Inflammatory macrophage (primary cell): ENCODE measurements around the gene TRABD2A.
A peak's percentile ranks its signal among the peaks of the same experiment; 100 is the strongest.

Experiments
- DNase-seq, 2 donors: peaks; one replicate each; pipeline ENCODE4 v3.0.0-alpha.2; 2020 to 2022

TRABD2A gene

DNA sequence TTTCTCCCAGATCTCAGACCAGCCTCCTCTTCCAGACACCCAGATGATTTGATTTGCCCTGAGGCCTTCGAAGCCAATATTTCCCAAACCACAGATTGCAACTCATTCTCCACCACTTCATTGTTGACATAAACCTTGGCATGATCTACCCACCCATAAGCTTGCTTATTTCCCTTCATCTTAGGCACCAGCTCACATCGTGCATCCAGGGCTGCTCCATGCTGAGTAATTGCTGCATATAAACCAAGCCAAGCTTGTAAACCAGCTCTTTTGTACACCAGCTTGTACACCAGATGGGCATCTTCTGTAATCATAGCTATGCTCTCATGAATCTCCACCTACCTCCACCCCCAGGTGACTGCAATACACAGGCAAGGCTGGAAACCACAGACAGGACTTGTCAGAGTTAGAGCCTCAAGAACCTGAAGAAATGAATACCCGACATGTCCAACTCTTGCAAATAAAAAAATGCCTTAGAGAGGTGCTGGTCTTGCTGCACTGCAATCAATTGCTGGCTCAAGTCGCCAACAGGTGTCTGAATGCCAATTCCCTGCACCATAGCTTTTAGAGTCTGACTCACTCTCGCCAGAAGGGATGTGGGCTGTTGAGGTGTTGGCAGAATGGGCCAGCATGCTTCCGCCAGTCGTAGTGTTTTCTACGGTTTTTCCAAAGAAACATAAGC, 31.5 kb downstream of the TRABD2A start:
- DNase-seq, result no peak

DNA sequence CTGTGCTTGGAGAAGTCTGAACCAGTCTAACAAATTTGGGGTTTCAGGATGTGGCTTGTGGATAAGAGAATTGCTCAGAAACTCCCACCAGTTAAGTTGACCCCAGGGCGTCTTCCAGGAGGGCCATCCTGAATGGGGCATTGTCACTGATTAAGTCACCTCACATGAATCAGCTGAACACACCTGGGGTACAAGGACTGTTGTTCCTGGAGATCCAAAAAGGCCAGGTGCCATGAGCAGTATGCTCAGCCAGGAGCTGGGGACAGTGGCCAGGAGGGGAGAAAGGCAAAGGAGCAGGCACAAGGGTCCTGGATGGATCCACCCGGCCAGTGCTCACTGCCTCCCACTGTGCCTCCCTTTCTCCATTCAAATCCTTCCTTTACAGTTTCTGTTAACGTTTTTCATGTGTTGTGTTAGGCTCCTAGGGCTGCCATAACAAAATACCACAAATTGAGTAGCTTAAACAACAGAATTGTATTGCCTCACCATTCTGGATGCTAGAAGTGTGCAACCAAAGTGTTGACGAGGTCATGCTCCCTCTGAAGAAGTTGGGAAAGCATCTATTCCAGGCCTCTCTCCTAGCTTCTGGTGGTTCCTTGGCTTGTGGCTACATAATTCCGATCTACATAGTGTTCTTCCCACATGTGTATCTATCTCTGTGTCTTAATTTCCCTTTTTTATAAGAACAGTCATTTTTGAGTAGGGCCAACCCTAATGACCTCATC, 33.4 kb downstream of the TRABD2A start:
- DNase-seq, result peak; percentile 29 to 33

DNA sequence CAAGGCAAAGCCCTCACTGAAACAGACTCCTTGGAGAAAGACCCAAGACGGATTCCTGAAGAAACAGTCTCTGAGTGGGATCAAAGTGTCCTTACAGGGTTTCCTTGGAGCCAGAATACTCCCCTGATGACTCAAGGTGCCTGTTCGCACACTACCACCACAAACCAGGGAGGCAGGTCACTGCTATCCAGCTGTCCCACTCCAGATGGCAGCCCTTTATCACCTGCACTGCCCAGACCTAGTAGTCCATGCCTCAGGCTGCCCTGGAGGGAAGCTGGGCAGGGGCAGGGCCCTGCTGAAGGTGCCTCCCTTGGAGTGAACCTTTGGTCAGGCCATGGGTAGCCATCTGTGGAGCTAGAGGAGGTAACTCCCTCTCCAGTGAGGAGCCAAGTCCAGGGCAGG, 34.1 kb downstream of the TRABD2A start:
- DNase-seq, result no peak

DNA sequence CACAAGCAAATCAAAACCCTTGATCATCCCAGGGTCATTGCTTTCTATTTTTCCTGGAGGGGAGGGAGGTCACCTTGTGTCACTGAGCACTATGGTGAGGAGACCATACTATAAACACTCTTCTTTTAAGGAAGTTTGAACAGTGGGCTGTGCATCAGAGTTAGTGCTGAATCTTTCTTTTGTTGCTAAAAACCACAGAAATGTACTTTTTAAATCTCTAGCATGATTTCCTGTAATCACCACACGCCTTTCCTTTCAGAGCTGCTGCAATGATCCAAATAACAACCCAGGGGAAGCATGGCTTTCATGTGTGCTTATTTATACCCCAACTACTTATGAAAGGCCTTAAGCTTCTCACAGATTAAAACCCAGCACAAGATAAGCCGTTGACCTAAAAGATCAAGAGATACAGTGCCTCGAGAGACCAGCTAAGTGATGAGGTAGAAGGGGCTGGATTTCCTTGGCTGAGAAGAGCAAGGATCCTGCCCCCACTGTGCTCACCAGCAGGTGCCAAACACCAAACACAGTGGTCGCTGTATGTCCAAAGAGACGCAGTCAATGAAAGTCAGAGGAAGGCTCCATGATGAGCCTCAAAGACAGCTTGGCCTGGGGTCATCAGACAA, 34.7 kb downstream of the TRABD2A start:
- DNase-seq, result peak; percentile 18 to 48

DNA sequence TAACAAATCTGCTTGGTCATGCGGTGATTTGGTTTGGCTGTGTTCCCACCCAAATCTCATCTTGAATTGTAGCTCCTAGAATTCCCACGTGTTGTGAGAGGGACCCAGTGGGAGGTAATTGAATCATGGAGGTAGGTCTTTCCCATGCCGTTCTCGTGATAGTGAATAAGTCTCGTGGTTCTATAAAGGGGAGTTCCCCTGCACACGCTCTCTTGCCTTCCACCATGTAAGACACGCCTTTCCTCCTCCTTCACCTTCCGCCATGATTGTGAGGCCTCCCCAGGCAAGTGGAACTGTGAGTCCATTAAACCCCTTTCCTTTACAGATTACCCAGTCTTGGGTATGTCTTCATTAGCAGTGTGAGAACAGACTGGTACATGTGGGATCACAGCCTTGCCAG, 36.7 kb downstream of the TRABD2A start:
- DNase-seq, result no peak

DNA sequence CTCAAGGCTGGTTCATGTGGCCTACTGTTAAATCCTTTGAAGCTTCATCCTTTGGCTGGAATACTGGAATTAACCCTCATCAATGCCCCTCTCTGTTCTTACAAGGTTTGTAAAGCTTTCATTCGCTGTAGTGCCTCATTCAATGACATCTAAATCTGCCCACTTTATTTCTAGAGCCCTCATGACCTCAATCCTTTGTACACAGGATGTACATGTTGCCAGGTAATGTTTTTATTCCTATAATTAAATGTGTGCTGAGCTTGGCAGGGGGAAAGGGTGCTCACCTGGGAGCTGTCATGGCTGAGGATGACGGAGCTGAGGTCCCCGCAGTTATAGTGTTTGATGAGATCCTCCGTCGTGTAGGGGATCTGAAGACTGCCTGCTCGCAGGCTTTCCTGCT, 39.3 kb downstream of the TRABD2A start:
- no peak for DNase-seq

DNA sequence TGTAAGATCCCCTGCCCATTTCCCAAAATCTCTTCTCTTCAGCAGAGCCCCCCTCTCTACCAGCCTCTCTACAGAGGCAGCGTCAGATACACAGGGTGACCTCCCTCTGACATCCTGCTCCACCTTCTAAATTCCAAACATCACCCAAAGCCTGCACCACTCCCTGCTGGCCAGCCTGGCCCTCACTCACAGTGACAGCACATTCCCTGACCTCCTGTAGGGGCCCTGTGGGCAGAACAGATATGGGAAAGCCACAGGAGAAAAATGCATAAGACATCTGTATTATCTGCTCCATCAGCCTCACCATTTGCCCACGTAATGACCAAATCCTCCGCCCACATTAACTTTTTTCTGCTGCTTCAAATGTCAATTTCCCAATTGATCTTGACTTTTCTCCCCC, 40.6 kb downstream of the TRABD2A start:
- DNase-seq, result no peak

DNA sequence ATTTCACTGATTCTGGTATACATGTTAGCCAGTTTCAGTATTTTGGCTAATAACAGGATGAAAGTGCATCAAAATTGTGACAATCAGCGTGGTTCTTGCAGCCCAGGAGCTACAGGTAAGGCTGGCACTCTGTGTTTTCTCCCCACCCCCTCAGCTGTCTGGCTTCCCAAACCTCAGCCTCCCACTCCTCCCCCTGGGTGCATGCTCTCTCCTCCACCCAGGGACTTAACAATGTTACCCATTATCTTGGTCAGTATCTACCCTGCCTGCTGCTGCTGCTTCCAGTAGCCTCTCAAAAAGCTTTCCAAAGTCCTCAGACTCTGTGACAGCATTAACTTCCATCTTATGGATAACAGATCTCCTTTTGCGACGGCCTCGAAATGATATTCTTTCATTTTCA, 41.0 kb downstream of the TRABD2A start:
- no peak for DNase-seq

DNA sequence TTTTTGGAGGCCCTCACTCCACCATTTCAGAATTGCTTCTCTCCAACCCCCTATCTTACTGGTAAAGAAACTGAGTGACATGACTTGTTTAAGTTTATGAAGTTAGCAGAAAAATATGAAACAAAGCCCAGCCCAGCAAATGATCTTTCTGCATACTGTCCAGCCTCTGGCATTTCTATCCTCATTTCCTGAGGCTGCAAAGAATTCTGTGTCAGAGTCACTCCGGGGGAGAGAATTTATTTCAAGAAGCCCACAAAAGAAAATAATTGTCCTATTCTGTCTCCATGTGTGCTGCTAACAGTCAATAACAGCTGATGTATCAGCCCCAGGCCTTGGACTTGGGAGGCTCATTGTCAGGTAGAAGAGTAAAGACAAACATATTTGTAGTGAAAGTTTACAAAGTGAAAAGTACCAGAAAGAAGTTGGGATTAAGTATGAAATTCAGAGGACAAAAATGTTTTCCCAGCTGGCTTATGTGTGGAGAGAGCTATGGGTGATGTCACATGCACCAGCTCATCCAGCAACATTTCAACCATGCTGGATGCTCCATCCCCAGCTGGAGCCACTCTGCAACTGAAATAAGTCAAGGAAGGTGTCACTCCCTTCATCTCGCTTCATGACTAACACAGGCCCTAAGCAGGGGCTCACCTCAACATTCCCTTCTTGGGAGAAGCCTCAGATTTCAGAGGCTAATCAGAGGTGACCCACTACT, 42.3 kb downstream of the TRABD2A start:
- DNase-seq, result no peak

DNA sequence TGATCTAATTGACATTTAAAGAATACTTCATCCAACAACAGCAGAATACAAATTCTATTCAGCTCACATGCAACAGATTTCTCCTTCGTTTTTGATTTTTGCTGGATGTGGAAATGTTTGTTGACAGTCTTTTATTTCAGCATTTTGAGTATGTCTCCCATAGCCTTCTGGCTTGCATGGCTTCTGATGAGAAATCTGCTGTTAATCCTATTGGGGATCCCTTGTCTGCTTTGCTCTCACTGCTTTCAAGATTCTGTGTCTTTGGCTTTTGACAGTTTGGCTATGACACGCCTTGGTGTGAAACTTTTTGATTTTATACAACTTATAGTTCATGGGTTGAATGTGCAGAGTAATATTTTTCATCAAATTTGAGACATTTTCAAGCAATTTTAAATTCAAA, 44.7 kb downstream of the TRABD2A start:
- DNase-seq, result no peak

DNA sequence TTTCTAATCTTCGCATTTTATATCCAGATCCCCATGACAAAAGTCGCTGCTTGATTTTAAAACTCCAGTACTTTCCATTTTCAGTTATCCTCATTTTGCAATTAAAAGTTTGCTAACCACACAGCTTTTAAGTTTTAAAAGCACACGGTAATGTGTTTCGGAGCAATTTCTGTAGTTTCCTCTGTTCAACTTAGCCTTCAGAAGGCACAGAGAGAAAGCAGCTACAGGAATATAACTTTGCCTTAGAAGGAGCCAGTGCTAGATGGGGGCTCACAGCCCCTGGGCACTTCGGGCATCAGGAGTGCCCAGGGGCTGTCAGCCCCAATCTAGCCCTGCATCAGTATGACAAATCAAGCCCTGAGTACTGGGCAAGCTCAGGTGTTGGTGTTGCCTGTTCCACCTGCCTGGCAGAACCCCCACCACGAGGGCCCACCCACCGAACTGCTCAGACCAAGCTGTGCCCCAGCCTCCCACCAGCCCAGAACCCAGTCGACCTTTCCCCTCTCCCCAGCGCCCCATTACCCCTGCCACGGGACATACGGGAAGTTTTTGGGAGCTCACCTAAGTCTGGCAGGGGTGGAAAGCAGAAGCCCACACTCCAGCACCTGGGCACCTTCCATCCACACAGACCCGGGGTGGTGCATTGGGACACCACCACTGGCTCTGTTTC, 47.3 kb downstream of the TRABD2A start:
- DNase-seq, result no peak

DNA sequence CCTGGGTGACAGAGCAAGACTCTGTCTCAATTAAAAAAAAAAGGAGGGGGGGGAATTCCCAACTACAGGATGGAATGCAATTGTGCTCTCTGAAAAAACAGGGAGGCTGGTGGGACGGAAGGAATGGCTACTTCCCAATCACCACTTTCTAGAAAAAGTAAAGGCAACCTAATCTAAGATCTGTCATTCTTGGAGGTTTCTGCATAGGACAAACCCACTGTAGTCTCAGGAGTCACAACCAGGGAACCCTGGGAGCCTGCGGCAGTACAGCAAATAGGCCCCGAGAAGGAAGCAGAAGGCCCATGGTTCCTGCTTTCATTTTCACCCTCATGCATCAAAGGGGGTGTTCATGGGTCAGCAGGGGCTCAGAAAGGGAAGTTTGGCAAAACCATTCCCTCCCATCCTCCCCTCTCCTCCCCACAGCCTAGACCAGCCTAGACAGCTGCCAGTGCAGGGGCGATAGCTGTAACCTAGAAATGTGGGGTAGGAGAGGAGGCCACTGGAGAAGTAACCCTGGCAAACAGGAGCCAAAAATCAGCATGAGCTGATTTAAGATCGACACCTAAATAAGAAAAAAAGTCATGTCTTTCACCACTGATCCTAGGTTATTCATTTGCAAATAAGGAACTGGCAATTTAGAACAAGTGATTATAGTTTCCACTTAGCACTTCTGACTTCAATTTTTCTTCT, 48.0 kb downstream of the TRABD2A start:
- peak; percentile 84 to 86 for DNase-seq

DNA sequence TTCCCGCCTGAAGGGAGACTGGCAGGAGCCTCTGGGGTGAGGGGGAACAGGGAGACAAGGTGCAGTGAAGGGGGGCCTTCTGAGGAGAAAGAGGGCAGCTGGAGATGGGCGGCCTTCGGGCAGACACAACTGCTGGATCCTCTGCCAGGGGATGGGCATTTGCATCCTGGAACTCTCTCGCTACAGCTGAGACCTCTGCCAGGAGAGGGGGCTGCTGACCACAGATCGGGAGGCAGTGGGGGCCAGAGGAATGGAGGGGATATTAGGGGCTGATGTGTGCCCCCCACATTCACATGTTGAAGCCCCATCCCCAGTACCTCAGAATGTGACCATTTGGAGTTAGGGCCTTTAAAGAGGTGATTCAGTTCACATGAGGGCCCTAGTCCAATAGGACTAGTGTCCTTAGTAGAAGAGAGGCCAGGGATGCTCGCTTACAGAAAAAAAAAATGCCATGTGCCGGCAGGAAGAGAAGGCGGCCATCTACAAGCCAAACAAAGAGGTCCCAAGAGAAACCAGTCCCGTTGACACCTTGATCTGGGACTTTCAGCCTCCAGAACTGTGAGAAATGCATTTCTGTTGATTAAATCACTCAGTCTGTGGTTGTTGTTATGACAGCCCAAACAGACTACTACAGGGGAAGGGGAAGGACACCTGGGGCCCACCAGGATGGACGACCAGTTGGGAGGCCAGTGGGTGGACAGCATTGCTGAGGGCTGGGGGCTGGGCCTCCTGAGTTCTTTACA, 50.0 kb downstream of the TRABD2A start:
- DNase-seq, result no peak

DNA sequence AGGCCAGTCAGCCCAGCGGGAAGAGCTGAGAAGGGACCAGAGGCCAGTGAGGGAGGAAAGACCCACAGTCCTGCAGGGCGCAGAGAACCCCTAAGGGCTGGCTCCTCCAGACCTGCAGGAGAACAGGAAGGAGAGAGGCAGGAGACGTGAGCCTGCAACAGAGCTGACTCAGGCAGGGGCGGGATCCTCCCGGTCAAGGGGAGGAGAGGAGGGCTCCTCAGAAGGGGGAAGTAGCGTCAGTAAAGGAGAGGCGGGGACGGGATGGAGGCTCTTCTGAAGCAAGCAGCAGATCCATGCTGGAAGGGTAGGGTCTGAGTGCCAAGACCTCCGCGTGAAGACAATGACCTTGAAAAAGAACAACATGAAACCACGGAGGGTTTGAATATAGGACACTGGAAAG, 50.8 kb downstream of the TRABD2A start:
- DNase-seq, result peak; percentile 89 to 92

DNA sequence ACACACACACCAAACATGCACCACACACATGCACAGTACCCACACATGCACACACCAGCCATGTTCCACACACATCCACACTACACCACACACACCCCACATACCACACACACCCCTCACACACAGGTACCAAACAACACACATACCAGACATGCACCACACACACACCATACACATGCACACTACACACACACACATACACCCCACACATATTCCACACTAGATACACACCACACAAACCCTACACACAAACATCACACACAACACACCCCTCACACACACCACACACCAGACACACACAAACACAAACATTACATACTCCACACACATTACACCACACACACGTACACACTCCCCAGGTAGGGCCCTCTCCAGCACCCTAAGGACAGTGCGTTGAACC, 51.2 kb downstream of the TRABD2A start:
- DNase-seq, result no peak

DNA sequence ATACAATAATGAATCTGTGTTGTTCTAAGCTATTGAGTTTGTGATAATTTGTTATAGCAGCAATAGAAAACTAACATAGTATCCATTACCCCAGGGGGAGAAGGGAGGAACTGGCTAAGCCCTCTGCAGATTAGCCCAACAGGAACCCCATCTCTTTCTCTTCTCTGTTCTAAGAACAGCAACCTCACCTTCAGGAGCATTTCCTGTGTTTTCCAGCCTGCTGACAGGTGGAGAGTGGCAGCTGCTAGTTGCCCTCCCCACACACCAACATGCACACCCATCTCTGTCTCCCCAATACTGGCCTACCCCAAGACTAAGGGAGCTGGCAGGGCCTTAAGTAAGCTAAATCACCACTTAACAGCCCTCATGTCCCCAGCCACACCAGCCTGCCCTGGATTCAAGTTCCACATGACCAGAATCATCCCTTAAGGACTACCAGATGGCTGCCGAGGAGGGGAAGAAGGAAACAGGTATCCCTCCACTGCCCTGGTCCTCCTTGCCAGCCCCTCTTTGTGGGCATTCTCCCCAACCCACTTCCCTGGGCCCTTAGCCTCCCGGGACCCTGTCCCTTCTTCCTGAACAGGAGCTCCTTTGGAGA, 52.8 kb downstream of the TRABD2A start:
- no peak for DNase-seq

DNA sequence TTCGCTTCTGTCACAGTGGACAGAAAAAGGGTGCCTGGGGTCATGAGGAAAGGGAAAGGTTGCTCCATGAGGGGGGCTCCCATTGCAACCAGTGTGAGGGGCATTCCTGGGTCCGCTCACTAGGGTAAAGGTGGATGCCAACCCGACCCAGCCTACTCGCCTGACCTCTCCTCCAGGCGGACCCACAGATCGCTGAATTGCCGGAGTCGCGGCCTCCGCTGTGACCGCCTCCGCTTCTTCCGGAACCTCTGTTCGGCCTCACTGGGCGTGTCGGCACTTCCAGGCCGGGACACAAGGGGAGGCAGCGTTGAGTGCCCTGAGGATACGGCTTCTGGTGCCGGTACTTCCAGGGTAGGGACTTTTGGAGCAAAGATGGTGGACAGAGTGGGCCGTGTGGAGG, 57.1 kb downstream of the TRABD2A start:
- DNase-seq, result no peak

DNA sequence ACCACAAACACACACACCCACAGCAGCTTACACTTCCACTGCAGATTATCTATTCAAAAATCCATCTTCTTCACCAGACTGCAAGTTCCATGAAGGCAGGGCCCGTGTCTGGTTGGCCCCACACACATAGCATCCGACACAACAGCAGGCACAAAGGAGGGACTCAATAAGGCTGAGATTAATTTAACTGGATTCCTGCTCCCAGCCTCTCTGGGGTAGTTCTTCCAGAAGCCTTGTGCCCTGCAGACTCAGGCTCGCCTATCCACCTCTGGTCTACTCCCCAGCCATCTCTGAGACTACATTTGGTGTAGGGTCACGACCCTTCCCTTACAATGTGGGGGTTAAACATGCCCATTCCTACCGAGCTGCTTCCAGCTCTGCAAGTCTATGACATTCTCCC, 57.7 kb downstream of the TRABD2A start:
- DNase-seq, result no peak

DNA sequence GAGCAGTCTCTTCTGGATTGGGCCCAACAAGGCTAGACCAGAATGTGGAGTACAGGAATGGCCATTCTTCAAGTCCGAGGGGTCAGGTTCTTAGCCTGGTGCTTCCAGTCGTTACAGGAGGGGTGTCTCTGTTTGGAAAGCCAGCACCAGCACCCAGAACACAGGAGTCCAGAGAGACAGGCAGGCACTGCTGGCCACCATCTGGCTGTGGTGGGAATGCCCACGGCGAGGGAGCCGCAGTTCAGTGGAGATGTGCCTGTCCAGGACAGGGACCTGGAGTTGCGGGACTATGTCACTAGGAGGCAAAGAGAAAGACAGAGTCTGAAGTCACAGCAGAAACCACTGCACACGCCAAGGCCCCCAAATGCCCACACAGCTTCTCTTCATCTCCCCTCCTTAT, 59.1 kb downstream of the TRABD2A start:
- no peak for DNase-seq

DNA sequence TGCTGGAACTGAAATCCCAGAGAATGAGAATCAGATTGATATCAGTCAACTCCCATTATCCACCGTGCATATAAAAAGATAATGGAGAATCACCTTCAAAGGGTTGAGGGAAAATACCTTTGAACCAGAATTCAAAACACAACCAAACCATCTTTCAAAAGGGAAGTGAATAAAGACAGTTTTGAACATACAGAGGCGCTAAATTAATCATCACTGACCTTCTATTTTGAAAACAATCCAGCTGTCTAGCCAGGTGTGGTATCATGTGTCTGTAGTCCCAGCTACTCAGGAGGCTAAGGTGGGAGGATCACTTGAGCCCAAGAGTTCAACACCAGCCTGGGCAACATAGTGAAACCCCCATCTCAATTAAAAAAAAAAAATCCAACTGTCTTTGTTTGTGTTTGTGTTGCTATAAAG, 63.6 kb downstream of the TRABD2A start:
- DNase-seq, result no peak

DNA sequence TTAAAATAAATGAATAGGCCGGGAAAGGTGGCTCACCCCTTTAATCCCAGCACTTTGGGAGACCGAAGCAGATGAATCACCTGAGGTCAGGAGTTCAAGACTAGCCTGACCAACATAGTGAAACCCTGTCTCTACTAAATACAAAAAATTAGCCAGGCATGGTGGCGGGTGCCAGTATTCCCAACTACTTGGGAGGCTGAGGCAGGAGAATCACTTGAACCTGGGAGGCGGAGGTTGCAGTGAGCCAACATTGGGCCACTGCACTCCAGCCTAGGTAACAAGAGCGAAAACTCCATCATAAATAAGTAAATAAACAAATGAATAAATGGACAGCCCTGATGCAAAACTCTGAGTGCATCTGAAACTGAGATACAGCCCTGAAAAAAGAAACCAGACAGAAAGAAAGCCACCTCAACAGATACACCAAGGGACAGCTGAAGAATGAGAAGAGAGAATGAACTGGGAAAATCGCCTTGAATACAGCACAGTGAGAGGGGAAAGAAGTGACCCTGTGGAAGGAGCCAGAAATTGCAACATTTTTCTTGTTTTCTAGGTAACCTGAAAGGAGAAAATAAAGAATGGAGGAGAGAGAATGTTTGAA, 64.4 kb downstream of the TRABD2A start:
- DNase-seq, result no peak
